HG03442 (cell line): ENCODE measurements around the gene CD1E.
"Not testable (repeated sequence)": the region's sequence is repeated elsewhere in the genome, so short reads cannot be mapped to it uniquely, and the experiment has no call there.

Experiments
- ATAC-seq: cut with Tn5 transposase; IDR thresholded peaks from one replicate; pipeline ENCODE4 v1.9.1; 2021; ENCODE audit warnings: mild to moderate bottlenecking, moderate library complexity; ENCODE audit not compliant: unreplicated experiment

The CD1E gene

DNA sequence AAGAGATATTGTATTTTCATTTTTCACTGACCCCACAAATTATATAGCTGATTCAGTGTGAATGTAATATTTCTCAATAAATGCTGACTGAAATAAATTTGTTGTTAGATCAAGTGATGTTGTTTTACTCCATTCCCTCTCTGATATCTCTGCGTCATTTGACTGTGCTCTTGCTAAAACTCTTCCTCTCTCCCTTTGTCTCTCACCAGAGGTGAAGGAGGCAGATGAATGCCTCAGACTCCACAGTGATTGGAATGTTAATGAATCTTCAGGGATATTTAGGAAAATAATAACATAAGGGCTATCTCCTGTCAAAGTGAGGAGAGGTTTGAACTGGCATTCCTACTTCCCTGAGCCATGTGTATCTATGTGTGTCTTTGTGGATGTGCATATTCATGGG, 3.7 kb downstream of the CD1E start:
- ATAC-seq, result no peak

DNA sequence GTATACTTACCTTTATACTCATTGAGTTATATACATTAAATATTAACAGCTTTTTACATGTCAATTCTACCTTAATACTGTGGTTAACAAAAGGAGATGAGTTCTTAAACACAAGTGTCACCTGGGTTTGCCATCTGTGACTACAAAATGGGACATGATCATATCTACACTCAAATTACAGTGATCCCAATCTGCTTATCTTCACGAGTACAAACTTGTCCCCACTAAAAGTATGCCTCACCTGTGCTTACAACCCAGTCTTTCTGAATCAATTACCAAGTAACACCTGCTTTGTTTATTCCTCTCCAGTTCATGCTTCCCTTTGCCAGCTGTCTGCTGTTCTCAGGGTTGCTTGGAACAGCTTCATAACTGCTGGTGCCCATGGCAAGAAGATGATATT, 8.8 kb downstream of the CD1E start:
- ATAC-seq, result no peak

DNA sequence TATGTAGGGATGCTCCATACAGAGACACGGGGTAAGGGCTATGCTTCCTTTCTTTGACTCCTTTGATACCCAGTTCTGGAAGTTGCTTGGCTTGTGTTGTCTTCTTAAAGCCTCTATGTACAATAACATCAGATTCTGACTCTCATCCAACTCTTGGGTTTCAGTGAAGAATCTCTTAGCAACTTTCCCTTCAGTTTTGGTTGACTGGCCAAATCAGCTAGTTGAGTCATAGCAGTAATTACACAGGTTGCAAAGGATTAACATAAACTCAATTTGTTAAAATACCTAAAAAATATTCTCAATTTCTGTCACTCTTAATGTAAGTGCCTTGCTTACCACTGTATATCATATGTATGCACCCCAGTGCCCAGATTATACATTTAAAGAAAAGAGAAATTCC, 9.2 kb downstream of the CD1E start:
- ATAC-seq, result peak; percentile 41

DNA sequence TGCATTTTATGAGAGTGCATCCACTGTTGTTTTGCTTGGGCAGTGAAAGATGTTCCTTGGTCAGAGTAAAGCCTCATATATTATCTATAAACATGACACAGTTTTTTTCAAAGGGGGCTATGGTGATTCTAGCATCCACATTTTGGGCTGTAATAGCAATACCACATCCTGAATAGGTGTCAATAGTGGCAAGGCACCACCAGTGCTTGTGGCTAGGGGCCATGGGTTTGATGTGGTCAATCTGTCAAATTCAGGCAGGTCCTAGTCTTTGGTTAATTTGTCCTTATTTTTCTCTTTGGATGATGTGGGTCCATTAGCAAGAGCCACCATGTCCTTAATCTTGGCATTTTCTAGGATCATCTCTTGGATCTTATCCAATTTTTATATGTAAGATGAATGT, 13.1 kb downstream of the CD1E start:
- ATAC-seq, result no peak

DNA sequence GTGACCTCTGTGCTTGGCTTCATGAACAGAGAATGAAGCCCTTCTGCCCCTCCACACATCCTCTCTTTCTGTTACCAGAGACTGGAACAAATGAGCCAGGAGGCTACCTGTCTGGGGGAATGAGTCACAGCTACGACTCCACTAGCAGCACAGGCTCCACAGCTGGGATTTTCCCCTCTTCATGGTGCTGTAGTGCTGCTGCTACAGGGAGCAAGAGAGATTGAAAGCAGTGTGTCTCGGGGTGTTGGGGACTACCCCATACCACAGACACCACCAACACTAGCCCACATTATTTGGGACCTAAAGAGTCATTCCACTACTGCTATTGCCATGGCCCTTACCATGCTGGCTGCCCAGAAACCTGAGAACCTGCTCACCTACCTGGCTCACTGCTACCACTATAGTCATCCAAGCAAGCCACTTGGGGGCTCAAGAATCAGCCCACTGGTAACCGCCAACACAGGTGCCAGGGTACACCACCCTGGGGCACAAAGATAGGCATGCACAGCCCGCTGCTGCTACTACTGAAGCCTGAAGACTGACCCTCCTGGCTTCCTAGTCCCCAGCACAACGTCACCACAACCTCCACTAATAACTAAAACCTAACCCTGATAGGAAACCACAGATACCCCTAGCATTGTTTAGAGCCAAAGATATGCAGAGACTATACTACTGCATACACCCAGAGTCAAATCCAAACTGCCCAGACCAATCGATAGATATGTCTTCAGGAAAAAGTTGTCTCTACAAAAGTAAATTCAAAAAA, 17.7 kb downstream of the CD1E start:
- peak; percentile 99 for ATAC-seq

DNA sequence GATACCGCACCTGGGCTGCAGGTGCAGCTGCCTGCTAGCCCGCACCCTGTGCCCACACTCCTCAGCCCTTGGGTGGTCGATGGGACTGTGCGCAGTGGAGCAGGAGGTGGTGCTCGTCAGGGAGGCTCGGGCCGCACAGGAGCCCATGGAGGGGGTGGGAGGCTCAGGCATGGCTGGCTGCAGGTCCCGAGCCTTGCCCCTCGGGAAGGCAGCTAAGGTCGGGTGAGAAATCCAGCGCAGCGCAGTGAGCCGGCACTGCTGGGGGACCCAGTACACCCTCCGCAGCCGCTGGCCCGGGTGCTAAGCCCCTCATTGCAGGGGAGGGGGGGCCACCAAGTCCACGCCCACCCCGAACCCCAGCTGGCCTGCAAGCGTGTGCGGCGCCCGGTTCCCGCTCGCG, 20.4 kb downstream of the CD1E start:
- not testable (repeated sequence) for ATAC-seq

DNA sequence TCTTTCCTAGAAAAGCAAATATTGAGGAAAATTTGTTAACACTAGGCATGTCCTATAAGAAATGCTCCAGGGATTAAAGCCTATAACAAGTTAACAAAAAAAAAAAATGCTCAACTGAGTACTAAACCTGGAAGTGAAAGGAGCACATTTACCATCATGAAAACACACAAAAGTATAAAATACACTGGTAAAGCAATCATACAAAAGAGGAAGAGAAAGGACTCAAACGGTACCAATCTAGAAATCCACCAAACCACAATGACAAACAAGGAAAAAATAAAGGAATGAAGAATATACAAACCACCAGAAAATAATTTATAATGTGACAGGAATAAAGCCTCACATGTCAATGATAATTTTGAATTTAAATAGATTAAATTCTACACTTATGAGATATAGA, 21.2 kb downstream of the CD1E start:
- no peak for ATAC-seq

DNA sequence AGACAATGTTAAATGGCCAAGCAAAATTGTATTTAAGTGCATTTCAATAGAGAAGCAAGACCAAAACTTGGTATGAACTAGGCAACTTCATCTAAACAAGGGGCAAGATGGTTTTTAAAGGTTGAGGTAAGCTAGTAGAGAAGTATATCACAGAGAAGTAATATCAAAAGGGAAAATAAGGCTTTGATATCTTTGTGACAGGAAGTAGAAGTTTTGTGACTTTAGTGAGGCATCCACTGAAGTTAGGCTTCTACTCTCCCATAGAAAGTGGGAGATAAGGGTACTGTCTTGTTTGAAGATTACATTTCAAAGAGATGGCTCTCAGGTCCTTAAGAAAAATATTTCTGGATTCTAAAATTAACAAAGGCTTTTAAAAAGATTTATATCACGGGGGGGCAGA, 36.6 kb downstream of the CD1E start:
- ATAC-seq, result no peak

DNA sequence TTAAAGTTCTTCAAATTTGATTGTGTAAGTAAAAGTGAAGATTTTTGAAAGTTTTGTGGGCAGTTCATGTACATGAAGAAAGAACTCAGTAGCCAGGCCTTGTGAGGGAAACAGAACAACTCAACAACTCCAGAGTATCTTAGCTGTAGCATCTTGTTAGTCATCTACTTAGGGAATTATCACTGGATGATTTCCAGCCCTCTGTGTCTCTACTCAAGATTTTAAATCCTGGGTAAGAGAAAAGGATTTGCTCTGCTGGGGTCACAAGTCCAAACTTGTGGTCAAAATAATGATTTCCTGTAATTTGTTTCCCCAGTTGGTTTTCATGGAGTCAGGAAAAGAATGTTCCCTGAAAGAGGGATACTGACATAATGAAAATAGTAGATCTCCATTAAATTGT, 37.4 kb downstream of the CD1E start:
- ATAC-seq, result no peak

DNA sequence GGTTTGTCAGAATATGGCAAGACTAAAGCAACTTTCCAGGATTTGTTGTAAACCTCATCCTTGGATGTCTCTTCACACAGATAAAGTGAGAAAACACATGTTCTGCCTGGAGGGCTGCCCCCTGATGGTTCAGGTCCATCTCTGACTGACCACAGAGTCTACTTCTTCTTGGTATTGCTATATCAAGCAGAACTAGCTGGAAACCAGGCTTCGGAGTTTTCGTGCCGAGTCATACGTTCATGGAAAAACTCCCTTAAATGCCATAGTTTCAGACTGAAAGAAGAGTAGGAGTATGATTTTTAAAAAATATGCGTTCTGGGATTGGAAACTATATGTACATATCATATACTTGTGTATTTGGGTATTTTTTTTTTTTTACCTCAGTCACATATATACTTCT, 39.8 kb downstream of the CD1E start:
- ATAC-seq, result no peak

DNA sequence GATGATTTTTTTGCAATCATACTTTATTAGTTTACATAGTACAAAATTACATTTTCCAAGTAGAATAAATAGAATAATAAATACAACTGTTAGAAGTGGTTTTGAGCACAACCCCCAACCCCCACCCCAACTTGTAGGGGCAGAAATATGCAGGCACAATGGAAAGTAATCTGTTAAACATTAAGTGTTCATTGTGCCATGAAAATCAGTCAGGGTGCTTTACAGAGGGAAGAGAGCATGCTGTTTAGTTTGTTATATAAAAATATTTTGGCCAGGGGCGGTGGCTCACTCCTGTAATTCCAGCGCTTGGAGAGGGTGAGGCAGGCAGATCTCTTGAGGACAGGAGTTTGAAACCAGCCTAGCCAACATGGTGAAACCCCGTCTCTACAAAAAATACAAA, 43.0 kb downstream of the CD1E start:
- ATAC-seq, result no peak

DNA sequence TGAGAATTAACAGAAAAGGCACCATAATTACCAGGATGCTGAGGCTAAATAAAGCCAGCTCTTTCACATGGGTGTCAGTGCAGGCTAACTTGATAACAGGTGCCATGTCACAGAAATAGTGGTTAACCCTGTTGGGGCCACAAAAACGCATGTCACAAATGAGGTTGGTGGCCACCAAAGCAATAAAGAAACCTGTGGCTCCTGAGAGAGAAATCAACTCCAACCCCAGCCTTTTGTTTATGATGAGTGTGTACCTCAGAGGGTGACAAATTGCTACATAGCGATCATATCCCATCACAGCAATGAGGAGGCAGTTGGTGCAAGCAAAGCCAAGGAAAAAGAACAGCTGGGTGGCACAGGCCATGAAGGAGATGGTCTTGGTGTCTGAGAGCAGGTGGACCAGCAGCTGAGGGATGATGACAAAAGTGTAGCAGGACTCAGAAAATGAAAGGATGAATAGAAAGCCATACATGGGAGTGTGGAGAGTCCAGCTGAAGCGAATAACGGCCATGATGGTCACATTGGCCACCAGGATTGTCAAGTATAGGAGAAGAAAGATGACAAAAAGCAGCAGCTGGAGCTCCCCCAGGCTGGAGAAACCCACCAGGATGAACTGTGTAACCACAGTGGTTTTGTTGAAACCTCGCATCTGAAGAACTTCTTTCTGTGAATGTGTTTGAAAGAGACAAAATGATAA, 45.3 kb downstream of the CD1E start, which contains the start of gene OR10T2:
OR10T2 (minus strand) TSS at position 649 of the 697 bp plus-strand sequence; CDS start at position 649, 0 bp downstream.
- ATAC-seq, result no peak

DNA sequence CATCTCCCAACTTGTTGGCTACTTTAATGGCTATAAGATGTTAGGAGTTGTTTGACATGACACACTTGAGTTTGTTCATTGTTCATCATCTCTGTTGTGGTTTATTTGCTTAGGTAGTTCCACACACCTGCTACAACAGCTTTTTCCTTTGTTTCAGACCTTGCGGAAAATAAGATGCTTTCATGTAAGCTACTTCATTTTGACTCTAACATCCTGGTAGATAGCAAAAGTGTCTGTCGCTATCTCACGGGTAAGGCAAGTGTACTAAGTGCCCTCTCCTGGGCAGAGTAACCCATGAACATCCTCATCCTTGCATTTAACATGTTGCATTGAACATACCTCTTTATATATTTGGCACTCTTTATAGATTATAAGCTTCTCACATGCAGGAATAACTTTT, 47.2 kb downstream of the CD1E start:
- ATAC-seq, result no peak

DNA sequence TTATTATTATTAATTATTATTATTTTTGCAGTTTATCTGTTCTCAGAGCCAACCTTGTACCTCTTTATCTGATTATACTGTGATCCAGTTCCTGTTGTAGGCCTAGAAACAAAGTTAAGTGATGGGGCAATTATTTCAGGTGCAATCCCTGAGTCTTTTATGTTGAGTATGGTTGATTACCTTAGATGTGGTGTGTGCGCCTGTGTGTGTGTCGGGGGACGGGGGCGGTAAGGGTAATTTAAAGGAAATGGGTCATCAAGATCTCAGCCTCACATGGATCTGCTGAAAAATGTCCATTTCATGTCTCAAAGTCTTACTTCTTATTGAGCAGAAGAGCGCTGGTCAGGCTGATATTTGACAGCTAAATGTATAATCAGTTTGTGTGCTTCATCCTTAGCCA, 53.4 kb downstream of the CD1E start:
- ATAC-seq, result no peak
